GM21367 (cell line): ENCODE results near the gene ERMAP.

Experiments used
- ATAC-seq: cut with Tn5 transposase; IDR thresholded peaks from one replicate; pipeline ENCODE4 v1.9.1; 2021; ENCODE audit not compliant: unreplicated experiment

Gene ERMAP

GRCh38 chr1:42816585-42817439 lies at the start of gene ERMAP, which contains the start of gene SVBP:
Gene ERMAP (plus strand): TSS chr1:42817122. CDS start chr1:42830449, 13,327 bp downstream.
Gene SVBP (minus strand): TSS chr1:42817397. CDS start chr1:42816544, 853 bp downstream.
- peak; percentile 73 for ATAC-seq

GRCh38 chr1:42767510-42768000 lies 49.4 kb upstream of the ERMAP start:
- peak; percentile 2 for ATAC-seq

DNA sequence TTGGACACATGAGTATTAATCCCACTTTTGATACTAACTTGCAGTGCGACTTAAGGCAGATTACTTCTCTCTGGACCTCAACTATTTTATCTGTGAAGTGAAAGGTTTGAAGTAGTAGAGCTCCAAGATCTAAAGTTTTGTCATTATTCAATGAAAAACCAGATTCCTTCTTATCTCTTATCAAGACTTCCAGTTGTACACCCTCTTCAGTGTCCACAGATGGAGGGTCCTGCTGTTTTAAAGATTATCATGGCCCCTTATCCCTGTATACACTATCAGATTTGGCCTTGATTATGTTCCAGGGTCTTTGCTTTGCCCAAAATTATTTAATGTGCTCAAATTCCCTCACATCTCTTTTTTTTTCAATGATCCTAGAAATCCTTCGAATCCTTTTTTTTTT lies 48.8 kb upstream of the ERMAP start:
- ATAC-seq, result no peak

DNA sequence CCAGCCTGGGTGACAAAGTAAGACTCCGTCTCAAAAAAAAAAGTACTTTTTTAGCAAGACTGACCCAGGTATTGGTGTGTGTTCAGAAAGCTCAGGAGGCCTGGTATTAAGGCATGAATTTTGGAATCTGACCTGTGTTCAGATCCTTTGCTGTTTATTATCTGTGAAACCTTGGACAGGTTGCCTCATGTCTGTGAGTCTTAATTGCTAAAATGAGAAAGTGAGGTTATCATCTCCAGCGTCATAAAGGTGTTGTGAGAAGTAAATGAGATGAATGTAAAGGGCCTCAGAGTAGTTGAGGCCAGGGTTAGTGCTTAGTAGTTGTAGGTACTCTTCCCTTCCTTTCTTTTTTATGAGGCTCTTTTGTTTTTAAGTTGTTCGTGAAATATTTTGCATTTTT lies 47.1 kb upstream of the ERMAP start:
- no peak for ATAC-seq

DNA sequence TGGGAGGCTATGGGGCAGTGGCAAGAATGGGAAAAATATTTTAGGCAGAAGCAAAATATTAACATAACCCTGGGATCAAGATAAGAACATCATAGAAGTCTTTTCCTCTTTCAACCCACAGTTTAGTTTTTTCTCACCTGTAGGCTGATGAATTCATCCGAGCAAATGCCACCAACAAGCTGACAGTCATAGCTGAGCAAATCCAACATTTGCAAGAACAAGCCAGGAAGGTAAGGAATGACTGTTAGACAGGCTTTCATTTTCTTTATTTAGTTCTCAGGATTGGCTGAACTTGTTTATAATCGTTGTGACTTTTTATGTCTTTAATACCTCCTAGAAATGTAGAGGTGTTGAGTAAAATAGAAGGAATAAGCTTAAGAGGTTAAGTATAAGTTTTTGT lies 43.5 kb upstream of the ERMAP start:
- ATAC-seq, result no peak

GRCh38 chr1:42774928-42775526 lies 41.9 kb upstream of the ERMAP start:
- no peak for ATAC-seq

- no peak for ATAC-seq
Observed at GRCh38 chr1:42776502-42776901, 40.4 kb upstream of the ERMAP start.

- no peak for ATAC-seq
Observed at GRCh38 chr1:42777852-42778251, 39.1 kb upstream of the ERMAP start.

- no peak for ATAC-seq
Observed at GRCh38 chr1:42779725-42780124, 37.2 kb upstream of the ERMAP start.

- ATAC-seq, result no peak
Observed at GRCh38 chr1:42780176-42780575, 36.7 kb upstream of the ERMAP start.

- no peak for ATAC-seq
Observed at GRCh38 chr1:42783092-42783491, 33.8 kb upstream of the ERMAP start.

DNA sequence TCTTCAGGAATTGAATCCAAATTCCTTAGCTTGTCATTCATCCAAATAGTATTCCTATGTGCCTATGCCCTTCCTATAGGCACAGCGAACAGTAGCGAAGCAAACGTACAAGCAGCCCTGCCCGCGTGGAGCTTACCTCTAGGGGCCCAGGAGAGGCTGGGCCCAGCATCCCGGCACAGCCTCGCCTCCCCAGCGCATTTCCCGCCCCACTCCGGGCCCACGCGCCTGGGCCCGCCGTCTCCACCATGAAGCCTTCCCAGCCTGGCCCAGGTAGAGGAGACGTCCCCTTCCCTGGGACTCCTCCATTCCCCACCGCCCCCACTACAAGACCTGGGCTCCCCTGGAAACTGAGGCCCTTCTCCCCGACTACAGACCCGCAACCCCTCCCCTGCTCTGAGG lies 32.4 kb upstream of the ERMAP start:
- no peak for ATAC-seq

DNA sequence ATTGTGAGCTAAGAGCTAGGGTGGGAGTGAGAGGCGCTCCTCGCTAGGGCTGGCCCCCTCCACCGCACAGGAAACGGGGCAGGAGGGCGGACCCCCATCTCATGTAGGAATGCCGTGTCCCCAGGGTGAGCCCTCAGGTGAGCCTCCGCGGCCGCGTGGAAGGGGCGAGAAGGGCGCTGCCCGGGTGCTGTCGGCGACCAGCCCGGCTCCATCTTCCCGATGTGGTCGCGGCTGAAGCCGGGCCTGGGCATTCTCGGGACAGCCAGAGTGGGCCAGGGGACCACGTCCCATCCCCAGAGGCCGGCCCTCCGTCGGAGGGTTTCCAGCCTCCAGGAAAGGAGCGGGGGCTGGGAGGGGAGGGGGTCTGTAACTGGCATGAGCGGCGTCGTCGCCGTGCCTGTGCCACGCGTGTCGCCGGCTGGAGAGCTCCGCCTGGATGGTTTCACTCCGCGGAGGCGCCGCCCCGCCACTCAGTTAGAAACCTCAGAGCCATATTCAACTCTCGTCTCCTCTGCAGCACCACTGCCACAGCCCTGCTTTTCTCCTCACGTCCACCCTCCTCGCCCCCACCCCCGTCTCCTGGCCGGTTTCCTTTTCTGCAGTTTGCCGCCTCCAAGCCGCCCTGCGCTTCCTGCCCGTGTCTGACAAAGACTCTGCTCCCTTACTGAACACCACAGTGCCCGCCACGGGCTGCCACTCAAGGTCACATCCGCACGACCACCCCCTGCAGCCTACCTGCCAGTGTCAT lies 31.8 kb upstream of the ERMAP start, which contains the start of gene TMEM269:
TSS of gene TMEM269 (plus strand) at position 46 of the 748 bp plus-strand sequence. CDS start 4,903 bp downstream, outside the sequence.
- ATAC-seq, result no peak

- ATAC-seq, result no peak
Observed at GRCh38 chr1:42786097-42786496, 30.8 kb upstream of the ERMAP start.

DNA sequence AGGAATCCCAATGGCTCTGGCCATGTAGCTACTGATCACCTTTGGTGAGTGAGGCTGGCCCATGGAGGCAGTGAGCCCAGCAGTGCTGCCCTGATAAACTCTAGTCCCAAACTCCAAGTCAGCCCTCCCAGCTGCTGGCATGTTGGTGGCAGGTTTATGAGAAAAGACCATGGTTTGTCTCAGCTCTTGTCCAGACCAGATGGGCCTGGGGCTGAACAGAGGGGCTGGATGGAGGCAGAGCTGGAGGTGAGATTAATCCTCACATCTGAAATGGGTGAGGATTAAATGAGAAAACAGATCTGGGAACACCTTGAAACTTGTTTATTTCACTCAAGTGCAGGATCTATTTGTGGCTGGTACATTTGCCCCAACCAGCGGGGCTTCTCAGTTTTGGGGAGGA lies 28.9 kb upstream of the ERMAP start:
- ATAC-seq, result no peak

DNA sequence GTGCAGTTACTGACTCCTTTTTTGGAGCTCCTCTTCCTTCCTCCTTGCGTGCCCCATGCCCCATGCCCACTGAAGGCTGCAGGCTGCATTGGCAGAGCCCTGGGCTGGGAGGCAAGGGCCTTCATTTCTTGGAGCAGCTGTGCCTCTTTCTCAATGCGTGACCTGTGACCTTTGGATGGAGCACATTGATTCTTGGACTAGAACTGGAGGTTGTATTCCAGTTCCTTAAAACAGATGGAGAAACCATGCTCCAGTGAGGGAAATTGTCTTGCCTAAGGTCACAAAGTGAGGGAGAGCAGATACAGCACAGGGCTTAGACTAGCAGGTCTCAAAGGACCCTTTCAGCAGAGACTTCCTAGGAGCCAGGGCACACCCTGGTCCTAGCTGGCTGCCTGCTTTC lies 23.1 kb upstream of the ERMAP start:
- no peak for ATAC-seq

DNA sequence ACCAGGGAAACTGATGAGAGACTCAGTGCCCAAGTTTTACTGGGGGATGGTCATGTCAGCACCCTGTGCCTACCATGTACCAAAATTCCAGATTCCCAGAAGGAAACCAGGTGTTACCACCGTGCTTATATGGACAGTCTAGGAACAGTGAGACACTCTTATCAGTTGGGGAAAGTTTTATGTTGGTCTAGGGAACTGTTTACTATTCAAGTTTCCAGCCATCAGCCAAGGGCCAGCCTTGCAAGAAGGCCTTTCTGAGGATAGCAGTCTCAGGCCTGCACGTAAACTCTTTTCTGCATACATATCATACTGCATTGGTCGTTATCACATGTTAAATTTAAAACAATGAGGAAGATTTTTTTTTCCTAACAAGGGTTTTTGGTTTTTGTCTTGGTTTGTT lies 19.5 kb upstream of the ERMAP start:
- ATAC-seq, result no peak

DNA sequence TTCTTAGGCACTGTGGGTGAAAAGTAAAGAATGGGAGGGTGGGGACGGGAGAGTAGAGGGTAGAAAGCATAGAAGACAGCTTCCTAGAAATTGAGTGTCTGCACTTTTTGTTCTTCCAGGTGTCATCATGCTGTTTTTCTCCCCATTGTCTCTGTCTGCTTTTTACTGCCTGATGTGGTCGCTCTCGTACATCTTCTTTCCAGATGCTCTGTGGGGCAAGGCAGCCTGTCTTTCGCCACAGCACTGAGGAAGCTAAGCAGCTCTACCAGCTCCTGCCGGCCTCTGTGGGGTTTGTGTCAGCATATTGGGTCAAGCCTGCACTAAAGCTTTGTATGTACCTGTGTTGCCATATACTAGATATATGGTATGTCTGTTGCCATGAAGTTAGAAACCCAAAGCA lies 18.9 kb upstream of the ERMAP start:
- ATAC-seq, result no peak

GRCh38 chr1:42801832-42802473 lies 15.0 kb upstream of the ERMAP start:
- ATAC-seq, result no peak

GRCh38 chr1:42806171-42806570 lies 10.8 kb upstream of the ERMAP start:
- ATAC-seq, result no peak

GRCh38 chr1:42806593-42806992 lies 10.3 kb upstream of the ERMAP start:
- no peak for ATAC-seq
